Skeletal muscle cell (primary cell): ENCODE measurements around the gene DIP2C.
"Not testable (repeated sequence)": the region's sequence is repeated elsewhere in the genome, so short reads cannot be mapped to it uniquely, and the experiment has no call there.

Source experiments
- DNase-seq: peaks from one replicate; pipeline ENCODE4 v3.0.0-alpha.2; 2010; ENCODE audit warnings: low read depth
- H3K4me3 ChIP-seq: 2 replicates; pipeline ENCODE4 v1.5.1; 2011; ENCODE audit warnings: low read depth, mild to moderate bottlenecking, control low read depth, low read length, moderate library complexity

The DIP2C gene

DNA sequence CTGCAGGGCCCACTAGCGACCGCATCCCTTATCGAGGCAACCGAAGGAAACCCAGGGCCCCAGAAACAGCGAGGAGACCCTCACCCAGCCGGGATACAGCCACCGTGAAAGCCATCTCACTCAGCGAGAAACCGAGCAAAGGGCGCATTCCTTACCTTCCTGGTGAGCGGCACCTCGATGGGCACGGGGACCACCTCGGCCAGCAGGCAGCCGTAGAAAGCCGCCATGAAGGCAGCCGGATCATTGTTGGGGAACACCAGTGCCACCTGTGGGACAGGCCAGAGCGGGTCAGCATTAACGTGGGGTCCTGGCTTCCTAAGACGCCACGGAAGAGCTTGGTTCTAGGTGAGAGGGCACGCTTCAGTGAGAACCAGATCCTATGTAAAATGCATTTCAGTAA is 290.5 kb downstream of the DIP2C start:
- no peak overlapping the region for H3K4me3 ChIP-seq
- DNase-seq, result no peak

DNA sequence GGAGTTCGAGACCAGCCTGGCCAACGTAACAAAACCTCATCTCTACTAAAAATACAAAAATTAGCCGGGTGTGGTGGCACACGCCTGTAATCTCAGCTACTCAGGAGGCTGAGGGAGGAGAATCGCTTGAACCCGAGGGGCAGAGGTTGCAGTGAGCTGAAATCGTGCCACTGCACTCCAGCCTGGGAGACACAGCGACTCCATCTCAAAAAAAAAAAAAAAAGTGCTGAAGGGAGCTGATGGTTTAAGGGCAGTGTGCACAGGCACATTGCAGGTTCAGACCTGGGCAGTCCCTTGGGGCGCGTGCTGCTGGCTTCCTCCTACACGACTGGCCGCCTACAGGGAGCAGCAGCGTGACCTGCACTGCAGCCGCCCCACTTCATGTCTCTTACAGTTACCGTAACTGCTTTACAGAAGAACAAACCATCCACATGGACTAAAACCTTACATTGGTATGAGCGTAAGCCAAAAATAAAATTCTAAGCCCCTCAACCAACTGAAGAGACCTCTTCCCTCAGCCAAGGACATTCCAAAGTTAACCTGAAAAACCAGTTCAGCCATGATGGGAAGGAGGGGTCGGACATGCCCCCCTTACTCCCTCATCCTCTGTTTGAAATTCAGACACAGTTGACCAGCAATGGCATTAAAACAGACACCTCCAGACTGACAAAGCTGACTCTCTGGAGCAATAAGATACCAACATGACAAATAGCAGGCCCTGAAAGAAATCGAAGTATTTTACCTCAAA is 292.0 kb downstream of the DIP2C start:
- H3K4me3 ChIP-seq, result no peak overlapping the region
- DNase-seq, result no peak

DNA sequence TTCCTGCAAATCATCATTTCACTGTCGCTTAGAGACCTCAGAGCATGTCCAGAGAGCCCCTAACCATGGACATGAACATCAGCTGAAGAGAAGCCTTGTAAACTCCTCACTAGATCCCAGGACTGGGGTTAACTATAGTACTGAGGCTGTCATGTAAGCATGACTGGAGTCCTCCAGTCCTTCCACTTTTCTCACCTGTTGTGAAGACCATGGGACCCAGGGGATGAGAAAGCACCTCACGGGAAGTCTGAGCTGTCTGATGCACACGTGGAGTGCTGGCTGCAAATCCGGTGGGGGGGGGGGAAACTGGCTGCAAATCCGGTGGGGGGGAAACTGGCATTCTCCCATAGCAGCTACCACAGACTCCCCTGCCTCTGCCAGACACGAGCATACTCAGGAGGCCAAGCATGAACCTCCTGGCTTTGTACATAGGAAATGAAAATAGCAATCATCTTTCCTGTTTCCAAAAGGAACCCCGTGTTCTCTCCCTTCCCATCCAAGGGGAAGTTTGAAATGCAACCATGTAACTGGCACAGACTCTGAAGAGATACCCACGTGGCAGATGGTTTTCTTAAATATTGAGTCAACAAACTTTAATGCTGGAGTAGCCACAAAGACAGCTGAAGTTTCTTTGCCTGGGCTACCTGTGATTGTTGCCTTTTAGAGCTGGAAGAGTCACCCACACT is 292.8 kb downstream of the DIP2C start:
- H3K4me3 ChIP-seq, result no peak overlapping the region
- no peak for DNase-seq

DNA sequence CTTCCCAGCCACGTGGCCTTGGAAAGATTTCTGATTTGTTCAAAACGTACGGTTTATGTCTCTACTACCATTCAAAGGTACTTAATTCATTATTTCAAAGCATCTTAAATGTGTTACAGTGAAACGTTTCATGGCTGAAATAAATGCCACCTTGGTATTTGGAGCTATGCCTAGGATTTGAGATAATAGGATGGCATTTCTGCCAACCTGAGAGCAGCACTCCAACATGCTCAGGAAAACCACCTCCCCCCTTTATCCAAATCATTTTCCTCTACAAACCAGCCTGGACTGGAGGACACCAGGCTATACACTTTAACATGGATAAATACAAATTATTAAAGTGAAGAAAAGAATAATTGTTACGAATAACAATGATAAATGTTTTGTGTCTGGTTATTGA is 293.4 kb downstream of the DIP2C start:
- no peak for DNase-seq
- no peak overlapping the region for H3K4me3 ChIP-seq

DNA sequence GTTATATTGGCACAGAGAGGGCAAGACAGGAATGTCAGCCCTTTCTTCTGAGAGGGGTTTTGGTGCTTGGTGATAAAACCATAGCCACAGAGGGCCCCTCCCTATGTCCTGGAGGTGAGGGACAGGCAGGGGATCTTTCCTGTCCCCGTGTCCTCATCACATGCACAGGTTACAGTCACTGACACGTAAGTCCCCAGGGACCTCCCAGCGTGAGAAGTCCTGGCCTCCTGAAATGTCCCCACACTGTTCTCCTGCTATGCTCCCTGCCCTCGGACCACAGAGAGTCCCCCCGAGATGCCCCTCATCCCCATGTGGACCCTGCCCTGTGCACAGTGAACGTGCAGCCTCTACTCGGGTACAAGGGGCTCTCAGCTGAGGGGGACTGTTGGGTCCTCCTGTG is 293.8 kb downstream of the DIP2C start:
- DNase-seq, result no peak
- no peak overlapping the region for H3K4me3 ChIP-seq

DNA sequence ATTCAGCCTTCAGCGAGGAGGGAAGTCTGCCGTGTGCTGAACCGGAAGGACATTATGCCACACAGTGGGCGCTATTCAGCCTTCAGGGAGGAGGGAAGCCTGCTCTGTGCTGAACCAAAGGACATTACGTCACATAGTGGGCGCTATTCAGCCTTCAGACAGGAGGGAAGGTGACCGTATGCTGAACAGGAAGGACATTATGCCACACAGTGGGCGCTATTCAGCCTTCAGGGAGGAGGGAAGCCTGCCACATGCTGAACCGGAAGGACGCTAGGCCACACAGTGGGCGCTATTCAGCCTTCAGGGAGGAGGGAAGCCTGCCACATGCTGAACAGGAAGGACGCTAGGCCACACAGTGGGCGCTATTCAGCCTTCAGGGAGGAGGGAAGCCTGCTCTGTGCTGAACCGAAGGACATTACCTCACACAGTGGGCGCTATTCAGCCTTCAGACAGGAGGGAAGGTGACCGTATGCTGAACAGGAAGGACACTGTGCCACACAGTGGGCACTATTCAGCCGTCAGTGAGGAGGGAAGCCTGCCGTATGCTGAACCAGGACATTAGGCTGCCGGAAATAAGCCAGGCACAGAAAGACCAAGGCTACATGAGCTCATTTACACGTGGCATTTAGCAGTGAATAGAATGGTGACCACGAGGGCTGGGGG is 294.9 kb downstream of the DIP2C start:
- not testable (repeated sequence) for H3K4me3 ChIP-seq

DNA sequence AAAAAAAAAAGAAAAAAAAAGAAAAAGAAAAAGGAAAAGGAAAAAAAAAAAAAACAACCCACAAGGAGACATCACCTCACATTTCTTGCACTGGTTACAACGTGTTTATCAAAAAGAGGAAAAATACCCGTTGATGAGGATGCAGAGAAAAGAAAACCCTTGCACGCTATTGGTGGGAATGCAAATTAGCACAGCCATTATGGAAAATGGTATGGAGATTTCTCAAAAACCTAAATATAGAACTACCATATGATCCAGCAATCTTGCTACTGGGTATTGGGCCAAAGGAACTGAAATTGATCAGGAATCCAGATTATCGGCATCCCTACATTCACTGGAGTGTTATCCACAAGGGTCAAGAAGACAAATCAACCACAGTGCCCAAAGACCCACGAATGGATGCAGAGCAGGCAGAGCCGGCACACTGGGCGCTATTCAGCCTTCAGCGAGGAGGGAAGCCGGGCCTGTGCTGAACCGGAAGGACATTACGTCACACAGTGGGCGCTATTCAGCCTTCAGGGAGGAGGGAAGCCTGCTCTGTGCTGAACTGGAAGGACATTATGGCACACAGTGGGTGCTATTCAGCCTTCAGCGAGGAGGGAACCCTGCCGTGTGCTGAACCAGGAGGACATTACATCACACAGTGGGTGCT is 295.6 kb downstream of the DIP2C start:
- no peak overlapping the region for H3K4me3 ChIP-seq
- DNase-seq, result no peak

More for the DNA sequence above, 294.9 kb downstream of the DIP2C start:
- DNase-seq, result not testable (repeated sequence)

DNA sequence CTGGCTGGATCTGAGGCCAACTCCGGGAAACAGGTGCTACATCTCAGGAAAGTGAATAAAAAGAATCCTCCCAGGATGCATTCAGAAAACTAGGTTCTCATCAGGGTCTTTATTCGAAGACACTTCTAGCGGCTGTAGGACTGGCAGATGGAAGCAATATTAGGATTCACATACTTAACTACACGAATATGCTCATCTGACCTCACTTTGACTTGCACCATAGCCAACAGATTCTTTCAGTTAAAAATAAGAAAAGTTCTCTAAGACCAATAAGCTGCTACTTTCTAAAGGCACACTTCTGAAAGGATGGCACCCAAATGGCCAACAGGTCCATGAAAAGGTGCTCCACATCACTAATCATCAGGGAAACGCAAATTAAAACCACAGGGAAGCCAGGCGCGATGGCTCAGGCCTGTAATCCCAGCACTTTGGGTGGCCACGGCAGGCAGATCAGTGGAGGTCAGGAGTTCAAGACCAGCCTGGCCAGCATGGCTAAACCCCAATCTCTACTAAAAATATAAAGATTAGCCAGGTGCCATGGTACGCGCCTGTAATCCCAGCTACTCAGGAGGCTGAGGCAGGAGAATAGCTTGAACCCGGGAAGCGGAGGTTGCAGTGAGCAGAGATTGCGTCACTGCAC is 296.2 kb downstream of the DIP2C start:
- DNase-seq, result no peak
- no peak overlapping the region for H3K4me3 ChIP-seq

DNA sequence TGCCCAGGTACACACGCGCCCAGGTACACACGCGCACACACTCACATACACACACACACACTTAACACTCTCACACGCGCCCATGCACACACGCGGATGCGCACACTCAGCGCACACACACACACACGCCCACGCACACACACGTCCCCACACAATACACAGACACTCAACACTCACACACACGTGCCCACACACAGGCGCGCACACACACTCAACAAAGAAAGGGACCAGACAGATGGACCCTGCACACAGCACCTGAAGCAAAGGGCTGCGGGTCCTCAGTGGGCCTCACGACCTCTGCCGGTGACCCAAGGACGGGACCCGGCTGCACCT is 296.8 kb downstream of the DIP2C start:
- DNase-seq, result no peak
- no peak overlapping the region for H3K4me3 ChIP-seq

DNA sequence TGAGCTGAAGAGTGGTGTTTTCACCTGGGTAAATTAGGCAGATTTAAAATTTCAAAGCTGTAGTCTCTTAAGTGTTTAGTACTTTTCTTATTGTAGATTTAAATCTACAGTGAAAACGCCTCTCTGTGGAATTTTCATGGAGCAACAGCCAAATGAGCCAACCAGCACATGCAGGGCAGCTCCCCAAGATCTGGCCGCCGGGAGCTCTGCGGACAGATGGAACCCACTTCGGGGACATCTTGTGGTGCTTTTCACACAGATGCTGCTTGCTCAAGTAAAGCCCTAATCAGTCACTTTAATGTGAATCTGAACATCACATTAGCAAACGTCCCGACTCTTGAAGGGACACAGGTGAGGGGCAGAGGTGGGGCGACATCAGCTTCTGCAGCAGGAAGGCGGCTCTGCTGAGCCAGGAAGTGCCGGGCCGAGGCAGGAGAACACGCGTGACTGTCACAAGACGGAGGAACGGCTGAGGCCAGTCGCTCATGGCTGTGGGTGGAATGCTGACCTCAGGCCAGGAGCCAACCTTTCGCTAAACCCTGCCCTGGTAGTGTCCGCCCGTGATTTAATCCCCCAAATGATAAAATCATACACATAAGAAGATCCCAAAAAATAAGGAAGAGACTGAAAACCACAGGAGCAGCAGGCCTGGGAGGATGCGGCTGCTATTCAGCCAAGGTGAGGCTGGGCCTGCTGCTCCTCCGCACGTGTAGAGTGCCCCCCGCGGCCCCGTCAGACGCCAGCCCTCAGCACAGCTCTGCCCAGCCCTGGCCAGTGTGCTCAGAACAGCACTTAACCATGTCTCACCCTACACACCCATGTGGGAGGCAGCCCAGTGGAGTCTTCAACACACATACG is 297.4 kb downstream of the DIP2C start:
- H3K4me3 ChIP-seq, result no peak overlapping the region
- DNase-seq, result no peak

DNA sequence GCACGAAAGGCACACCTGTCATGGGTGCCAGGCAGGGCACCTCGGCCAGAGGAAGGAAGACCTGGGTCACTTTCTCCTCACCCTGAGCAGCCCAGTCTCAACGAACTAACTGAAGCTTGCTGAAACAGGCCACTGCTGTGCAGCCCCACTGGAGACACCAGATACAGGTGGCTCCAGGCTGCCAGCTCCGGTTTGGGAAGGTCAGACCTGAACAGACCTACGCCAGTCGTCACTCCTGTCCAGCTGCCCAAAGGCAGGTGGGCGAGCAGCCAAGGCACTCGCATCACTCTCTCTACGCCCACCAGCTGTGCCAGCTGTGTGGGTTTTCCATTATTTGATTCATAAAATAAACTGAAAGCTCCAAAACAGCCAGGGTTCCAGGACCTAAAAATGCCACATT is 298.2 kb downstream of the DIP2C start:
- no peak overlapping the region for H3K4me3 ChIP-seq
- no peak for DNase-seq

DNA sequence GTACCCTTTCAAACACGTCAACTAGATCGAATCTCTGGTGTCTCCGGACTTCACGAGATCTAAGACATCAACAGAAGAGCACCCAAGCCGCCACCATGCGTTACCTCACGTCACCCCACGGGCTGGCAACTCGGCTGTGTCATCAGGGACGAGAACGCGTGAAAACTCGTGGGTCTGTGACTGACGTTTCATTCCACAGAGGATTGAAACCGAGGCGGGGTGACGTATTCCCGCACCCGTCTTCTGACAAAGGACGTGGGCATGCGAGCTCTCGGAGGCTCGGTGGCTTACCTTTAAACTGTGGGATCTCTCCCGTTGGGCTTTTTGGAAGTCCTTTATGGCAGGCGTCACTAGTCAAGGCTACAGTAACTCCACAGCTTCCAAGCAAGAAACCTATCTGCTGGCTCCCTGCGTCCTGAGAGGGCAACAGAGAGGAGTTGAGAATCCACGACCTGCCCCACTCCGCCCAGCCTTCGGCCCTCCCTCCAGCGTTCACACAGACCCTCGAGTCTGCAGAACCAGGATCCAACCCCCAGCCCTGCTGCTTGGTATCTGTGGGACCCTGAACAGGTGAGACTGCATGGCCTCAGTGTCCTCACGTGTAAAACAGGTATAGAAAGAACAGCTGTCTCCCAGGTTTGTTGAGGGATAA is 298.9 kb downstream of the DIP2C start:
- DNase-seq, result no peak
- no peak overlapping the region for H3K4me3 ChIP-seq

DNA sequence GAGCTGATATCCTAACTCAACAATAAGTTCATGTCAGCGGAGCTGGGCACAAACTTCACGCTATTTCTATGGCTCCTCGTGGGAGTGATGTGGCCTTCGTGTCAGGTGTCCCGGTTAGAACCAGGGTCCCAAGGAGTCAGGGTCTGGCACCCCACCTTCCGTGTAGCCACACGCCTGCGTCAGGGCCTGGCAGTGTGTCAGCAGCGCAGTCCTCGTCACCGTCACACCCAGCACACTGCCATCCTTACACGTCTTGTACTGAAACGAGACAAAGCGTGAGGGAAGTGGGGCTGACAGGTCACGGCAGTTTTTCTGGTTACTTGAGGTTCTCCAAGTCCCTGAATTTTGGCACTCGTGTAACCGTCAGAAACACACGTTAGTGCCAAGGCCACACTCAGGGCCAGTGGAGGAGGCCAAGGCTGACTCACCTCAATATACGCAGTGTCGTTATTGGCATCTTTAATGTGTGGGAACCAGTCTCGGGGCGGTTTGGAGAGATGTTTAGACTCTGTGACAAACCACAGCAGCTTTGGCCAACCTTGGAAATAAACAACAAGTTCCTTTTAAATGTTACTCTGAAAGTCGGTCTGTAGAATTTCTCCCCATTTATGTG is 299.5 kb downstream of the DIP2C start:
- no peak for DNase-seq

DNA sequence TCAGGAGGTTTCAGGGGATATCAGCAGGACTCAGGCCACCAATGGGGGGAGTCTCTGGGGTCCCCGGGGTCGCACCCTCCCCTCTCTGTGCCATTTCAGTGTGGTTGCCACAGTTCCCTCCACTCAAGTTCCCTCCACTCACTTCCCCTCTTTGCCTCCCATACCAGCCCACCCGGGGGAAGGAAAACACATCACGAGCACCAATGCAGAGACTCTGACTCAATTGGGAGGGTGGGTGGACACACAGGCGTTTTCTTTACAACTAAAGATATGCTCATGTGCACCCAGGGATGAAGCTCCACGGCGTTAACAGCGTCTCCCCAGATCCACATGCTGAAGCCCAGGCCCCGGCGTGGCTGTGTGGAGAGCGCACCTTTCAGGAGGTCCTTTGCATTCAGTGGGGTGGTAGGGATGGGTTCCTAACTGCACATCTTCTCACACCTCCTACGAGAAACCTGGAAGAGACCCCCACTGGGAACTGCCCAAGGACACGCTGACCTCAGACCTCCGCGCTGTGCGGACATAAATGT is 300.1 kb downstream of the DIP2C start:
- DNase-seq, result no peak
- H3K4me3 ChIP-seq, result no peak overlapping the region

More for the DNA sequence above, 299.5 kb downstream of the DIP2C start:
- no peak overlapping the region for H3K4me3 ChIP-seq

DNA sequence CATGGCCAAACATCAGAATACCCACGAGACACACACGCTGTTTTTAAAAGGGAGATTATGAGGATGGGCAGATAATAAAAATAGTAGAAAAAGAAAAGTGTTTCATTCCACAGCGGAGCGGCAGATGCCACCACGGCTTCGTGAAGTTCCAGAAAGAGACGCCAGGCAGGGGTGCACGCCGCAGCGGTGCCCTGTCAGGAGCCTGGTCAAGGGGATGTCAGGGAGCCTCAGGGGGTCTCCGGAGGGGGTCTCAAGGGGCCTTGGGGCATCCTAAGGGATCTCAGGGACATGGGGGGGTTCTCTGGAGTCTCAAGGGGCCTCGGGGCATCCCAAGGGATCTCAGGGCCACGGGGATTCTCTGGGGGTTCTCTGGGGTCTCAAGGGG is 300.8 kb downstream of the DIP2C start:
- H3K4me3 ChIP-seq, result no peak overlapping the region
- DNase-seq, result no peak

DNA sequence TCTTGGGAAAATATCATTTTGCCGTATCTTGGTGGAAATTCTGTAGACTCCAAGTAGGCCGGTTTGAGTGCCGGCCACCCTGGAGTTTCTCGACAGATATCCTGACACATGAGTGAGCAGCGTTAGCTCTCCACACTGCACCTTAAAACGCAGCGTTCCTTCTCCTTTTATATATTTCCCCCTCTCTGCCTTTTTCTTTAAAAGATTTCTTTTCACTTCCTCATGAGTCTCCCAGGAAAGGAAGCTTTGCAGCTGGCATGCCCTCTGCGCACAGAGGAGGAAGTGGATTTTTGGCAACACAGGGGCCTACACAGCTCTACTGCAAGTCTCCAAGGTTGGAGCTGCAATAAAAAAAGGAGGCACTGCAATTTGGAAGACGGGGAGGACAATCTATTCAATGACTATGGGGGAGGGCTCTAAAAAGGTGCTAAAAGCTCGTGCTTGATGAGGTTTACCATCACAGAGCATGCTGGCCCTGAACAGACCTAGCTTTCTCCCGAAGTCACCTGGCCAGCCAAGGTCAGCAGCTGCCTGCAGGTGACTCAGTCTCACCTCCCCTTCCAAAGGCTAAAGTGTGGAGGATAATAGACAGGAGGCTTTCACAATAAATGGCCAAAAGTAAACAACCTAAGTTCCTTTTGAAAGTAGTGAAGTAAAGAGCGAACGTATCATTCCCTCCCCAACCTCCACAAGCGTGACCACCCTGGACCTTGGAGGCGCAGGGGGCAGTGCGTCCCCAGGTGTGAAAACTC is 301.4 kb downstream of the DIP2C start:
- no peak overlapping the region for H3K4me3 ChIP-seq
- no peak for DNase-seq

DNA sequence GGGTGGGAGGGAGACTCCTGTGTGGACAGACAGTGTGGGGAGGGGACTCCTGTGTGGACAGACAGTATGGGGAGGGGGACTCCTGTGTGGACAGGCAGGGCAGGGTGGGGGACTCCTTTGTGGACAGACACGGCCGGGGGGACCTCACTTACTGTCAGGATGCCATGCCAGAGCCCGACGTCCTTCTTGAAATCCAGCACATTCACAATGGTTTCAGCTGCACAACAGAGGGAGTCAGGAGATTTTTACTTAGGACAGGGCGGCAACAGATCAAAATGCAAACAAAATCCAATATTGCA is 301.9 kb downstream of the DIP2C start:
- no peak overlapping the region for H3K4me3 ChIP-seq
- DNase-seq, result no peak
